Measurements from ENCODE around the gene IL20RB. TPM values are rescaled to one million over a fixed set of nuclear protein-coding genes. Genes with fewer than 3 reads are reported as not detected.

Gene IL20RB
- total and polyA plus RNA-seq, 2 donors from 2014 or later: 0.79 TPM; not detected in 1

DNA sequence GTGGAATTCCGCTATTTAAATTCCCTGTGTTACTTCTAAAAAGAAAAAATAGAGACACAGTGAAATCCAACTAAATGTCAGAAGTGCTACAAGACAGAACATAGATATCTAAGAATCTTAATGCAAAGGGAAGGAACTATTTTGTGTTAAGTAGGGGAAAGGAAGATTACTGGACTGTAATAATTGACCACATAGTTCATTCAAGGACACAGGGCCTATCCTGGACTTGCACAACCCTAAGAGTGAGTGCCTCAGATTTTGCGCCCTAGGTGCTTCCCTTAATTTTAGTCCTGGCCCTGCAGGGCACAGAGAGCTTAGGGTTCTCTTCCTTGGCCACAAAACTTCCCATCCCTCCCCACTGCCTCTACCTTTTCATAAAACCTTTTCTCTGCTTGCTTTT, 3.5 kb upstream of the IL20RB start:
- H3K27me3 ChIP-seq (ENCODE audit: control insufficient read depth, insufficient read depth, low read length): no peaks in the 10 kb centered on the region
- TF ChIP-seq, protein P1, sequence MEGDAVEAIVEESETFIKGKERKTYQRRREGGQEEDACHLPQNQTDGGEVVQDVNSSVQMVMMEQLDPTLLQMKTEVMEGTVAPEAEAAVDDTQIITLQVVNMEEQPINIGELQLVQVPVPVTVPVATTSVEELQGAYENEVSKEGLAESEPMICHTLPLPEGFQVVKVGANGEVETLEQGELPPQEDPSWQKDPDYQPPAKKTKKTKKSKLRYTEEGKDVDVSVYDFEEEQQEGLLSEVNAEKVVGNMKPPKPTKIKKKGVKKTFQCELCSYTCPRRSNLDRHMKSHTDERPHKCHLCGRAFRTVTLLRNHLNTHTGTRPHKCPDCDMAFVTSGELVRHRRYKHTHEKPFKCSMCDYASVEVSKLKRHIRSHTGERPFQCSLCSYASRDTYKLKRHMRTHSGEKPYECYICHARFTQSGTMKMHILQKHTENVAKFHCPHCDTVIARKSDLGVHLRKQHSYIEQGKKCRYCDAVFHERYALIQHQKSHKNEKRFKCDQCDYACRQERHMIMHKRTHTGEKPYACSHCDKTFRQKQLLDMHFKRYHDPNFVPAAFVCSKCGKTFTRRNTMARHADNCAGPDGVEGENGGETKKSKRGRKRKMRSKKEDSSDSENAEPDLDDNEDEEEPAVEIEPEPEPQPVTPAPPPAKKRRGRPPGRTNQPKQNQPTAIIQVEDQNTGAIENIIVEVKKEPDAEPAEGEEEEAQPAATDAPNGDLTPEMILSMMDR (IDR thresholded peaks at IDR 0.05; ENCODE audit: borderline replicate concordance, extremely low read depth, insufficient read depth): no peak
- peaks cover 0 to 13% (median 7%) of the 10 kb centered on the region in 3 donors for H3K4me1 ChIP-seq (ENCODE audit: control insufficient read depth in 2 of 3, insufficient read depth in 2 of 3, low read depth in 1 of 3, low read length in 3 of 3)
- H3K9me3 ChIP-seq (ENCODE audit: control insufficient read depth in 2 of 3, insufficient read depth in 1 of 3, low read length in 3 of 3): no peaks in the 10 kb centered on the region
- H3K36me3 ChIP-seq (ENCODE audit: control insufficient read depth in 2 of 3, insufficient read depth in 3 of 3, low read length in 3 of 3): no peaks in the 10 kb centered on the region
- no peak for DNase-seq
- no peak overlapping the region for H3K4me3 ChIP-seq (ENCODE audit: low read length in 3 of 3)
- intact Hi-C loops (cut with DNase I): no loop called here
- H3K27ac ChIP-seq (ENCODE audit: low read depth in 2 of 2, low read length in 2 of 2): no peak overlapping the region
- no peak overlapping the region for H3K9ac ChIP-seq (ENCODE audit: low read length in 3 of 3)
- no peak for FAIRE-seq

DNA sequence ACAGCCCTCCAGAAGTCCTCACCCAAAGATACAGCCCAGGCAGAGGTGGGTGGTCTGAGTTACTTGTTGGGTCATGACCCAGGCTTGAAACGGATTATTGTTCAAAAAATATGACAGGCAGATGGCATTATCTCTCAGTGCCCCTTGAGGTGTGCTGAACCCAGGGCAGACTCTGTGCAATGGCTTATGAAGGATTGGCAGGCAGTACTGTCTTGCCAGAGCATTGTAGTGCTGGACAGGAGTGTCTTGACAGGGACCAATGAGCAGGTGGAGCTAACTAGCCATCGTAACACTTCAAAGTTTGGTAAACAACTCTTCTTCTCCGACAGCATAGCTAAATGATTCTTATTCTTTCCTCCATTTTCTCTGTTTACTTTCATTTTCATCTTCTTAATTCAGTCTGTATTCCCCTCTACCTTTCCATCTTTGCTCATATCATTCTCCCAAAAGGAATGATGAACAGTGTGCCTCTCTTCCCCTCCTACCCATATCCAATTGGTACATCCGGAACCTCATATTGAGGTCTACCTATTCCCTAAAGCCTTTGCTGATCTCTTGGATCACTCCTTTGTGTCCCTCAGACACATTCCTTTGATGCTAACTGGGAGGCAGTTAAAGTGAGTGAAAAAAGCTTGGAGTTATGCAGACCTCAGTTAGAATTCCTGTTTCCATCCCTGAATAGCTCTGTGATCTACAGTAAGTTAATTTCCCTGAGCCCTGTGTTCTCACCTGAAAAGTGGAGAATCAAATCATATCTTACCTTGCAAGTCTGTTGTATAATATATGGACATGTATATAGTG, 2.6 kb upstream of the IL20RB start:
- Histone ChIP-seq H3K9ac (ENCODE audit: low read length in 3 of 3) (no peak overlapping the region), H3K4me1 (ENCODE audit: control insufficient read depth in 2 of 3, insufficient read depth in 2 of 3, low read depth in 1 of 3, low read length in 3 of 3) (peaks cover 0 to 13% (median 7%) of the 10 kb centered on the region in 3 donors), H3K36me3 (ENCODE audit: control insufficient read depth in 2 of 3, insufficient read depth in 3 of 3, low read length in 3 of 3) (no peaks in the 10 kb centered on the region), H3K4me3 (ENCODE audit: low read length in 3 of 3) (peak overlapping the region in 1 of 3 donors; percentile 22), H3K27me3 (ENCODE audit: control insufficient read depth, insufficient read depth, low read length) (no peaks in the 10 kb centered on the region), H3K9me3 (ENCODE audit: control insufficient read depth in 2 of 3, insufficient read depth in 1 of 3, low read length in 3 of 3) (no peaks in the 10 kb centered on the region), H3K27ac (ENCODE audit: low read depth in 2 of 2, low read length in 2 of 2) (no peak overlapping the region)
- TF ChIP-seq, protein P1 (IDR thresholded peaks at IDR 0.05; ENCODE audit: borderline replicate concordance, extremely low read depth, insufficient read depth): no peak
- no peak for DNase-seq
- intact Hi-C loops (cut with DNase I): no loop called here
- FAIRE-seq: no peak

DNA sequence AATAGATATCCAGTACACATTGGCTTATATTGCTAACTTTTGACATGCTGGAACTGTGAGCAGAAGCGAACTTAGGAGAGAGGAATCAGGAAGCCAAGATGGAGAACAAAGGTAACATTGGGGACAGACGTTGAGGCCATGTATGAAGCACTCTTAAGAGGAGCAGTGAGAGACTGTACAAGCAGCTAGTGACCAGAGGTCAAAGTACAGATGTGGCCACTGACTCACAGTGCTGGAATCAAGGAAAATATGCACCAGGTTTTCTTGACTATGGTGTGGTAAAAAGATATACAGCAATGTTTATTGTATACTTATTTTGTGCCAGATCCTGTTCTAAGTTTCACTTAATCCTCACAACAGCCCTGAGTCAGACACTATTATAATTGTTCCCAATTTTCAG, 2.0 kb upstream of the IL20RB start:
- peaks cover 0 to 13% (median 7%) of the 10 kb centered on the region in 3 donors for H3K4me1 ChIP-seq (ENCODE audit: control insufficient read depth in 2 of 3, insufficient read depth in 2 of 3, low read depth in 1 of 3, low read length in 3 of 3)
- H3K27ac ChIP-seq (ENCODE audit: low read depth in 2 of 2, low read length in 2 of 2): no peak overlapping the region
- intact Hi-C loops (cut with DNase I): no loop called here
- DNase-seq: peak in 1 of 5 donors; percentile 12
- TF ChIP-seq, protein P1 (IDR thresholded peaks at IDR 0.05; ENCODE audit: borderline replicate concordance, extremely low read depth, insufficient read depth): no peak
- FAIRE-seq: no peak
- no peaks in the 10 kb centered on the region for H3K36me3 ChIP-seq (ENCODE audit: control insufficient read depth in 2 of 3, insufficient read depth in 3 of 3, low read length in 3 of 3)
- H3K9ac ChIP-seq (ENCODE audit: low read length in 3 of 3): no peak overlapping the region
- no peak overlapping the region for H3K4me3 ChIP-seq (ENCODE audit: low read length in 3 of 3)
- H3K9me3 ChIP-seq (ENCODE audit: control insufficient read depth in 2 of 3, insufficient read depth in 1 of 3, low read length in 3 of 3): no peaks in the 10 kb centered on the region
- no peaks in the 10 kb centered on the region for H3K27me3 ChIP-seq (ENCODE audit: control insufficient read depth, insufficient read depth, low read length)
